A673 (cell line): ENCODE data around the gene OXCT1. TPM values are rescaled to one million over a fixed set of nuclear protein-coding genes. Genes with fewer than 3 reads are reported as not detected.
A peak's percentile ranks its signal among the peaks of the same experiment; 100 is the strongest.

Experiments
- BruUV-seq: library from RNA; stranded (reverse); fragments of 400-500 nt; replicated peaks from 2 replicates; lab custom pipeline; 2021; lab: Mats Ljungman, UMichigan
- CTCF ChIA-PET: fragments of 300-600 bp; sonication (Branson Sonifier 250); formaldehyde crosslinking; loops from one replicate; lab custom pipeline; 2022; ENCODE audit warnings: antibody characterized with exemption; lab: Charles Lee
- POLR2A ChIA-PET: fragments of 300-600 bp; sonication (Branson Sonifier 250); formaldehyde crosslinking; loops from one replicate; lab custom pipeline; 2022; ENCODE audit warnings: antibody characterized with exemption; ENCODE audit not compliant: low non-redundant PET; lab: Charles Lee
- DNase-seq: peaks from one replicate; pipeline ENCODE4 v3.0.0-alpha.2; 2015; ENCODE audit warnings: low spot score
- H3K27ac ChIP-seq: fragments of 200-600 bp; sonication (generic); 2 replicates; pipeline ENCODE4 v1.5.1; 2016; ENCODE audit warnings: mixed run types, low read depth, mild to moderate bottlenecking, mixed read lengths, antibody characterized with exemption, low read length; ENCODE audit not compliant: poor library complexity, severe bottlenecking
- H3K27me3 ChIP-seq: fragments of 200-600 bp; sonication (generic); replicated peaks from 2 replicates; pipeline ENCODE4 v1.6.1; 2017; ENCODE audit warnings: mixed run types, low read depth, mild to moderate bottlenecking, mixed read lengths, antibody characterized with exemption, low read length; ENCODE audit not compliant: insufficient read depth, poor library complexity
- H3K36me3 ChIP-seq: fragments of 200-600 bp; sonication (generic); 2 replicates; pipeline ENCODE4 v1.6.1; 2016; ENCODE audit warnings: mixed run types, mild to moderate bottlenecking, mixed read lengths, antibody characterized with exemption, low read length; ENCODE audit not compliant: insufficient read depth, poor library complexity, severe bottlenecking
- H3K4me1 ChIP-seq: fragments of 200-600 bp; sonication (generic); 2 replicates; pipeline ENCODE4 v1.6.1; 2017; ENCODE audit warnings: mixed run types, mild to moderate bottlenecking, mixed read lengths, antibody characterized with exemption, low read length; ENCODE audit not compliant: insufficient read depth, poor library complexity, severe bottlenecking
- H3K4me3 ChIP-seq: fragments of 200-600 bp; sonication (generic); 2 replicates; pipeline ENCODE4 v1.5.1; 2016; ENCODE audit warnings: low read depth, mixed run types, mild to moderate bottlenecking, mixed read lengths, low read length; ENCODE audit not compliant: poor library complexity, severe bottlenecking
- H3K9me3 ChIP-seq: fragments of 200-600 bp; sonication (generic); 2 replicates; pipeline ENCODE4 v1.6.1; 2016; ENCODE audit warnings: mixed run types, low read depth, mild to moderate bottlenecking, mixed read lengths, antibody characterized with exemption, low read length; ENCODE audit not compliant: poor library complexity, severe bottlenecking
- CTCF ChIP-seq: fragments of 300-800, 200-600 bp; sonication (generic); conservative IDR thresholded peaks from 2 replicates; pipeline ENCODE4 v1.5.1; 2017; ENCODE audit warnings: low read depth, mild to moderate bottlenecking, antibody characterized with exemption, low read length, moderate library complexity, mixed read lengths
- EZH2 ChIP-seq: fragments of 200-600 bp; sonication (generic); IDR thresholded peaks from 2 replicates; pipeline ENCODE4 v1.6.1; 2017; ENCODE audit warnings: borderline replicate concordance, low read depth, mild to moderate bottlenecking, mixed read lengths, antibody characterized with exemption, low read length; ENCODE audit not compliant: poor library complexity, severe bottlenecking
- intact Hi-C: fragments of 100-400 bp; cut with micrococcal nuclease; formaldehyde crosslinking; loops from one replicate; pipeline ENCODE4 v1.10.0; 2022; ENCODE audit not compliant: unreplicated experiment
- total RNA-seq: library from RNA; stranded (reverse); gene quantifications from 2 replicates; pipeline ENCODE4 v1.2.3, GENCODE V29; 2021

Gene OXCT1
- total RNA-seq, 1 experiment from 2014 or later = 48.4 TPM

- H3K36me3 ChIP-seq = peaks cover 36% of the 10 kb centered on the region
- no peak overlapping the region for H3K27ac ChIP-seq
- H3K4me1 ChIP-seq = peaks cover 14% of the 10 kb centered on the region
- H3K9me3 ChIP-seq = no peaks in the 10 kb centered on the region
- no peaks in the 10 kb centered on the region for H3K27me3 ChIP-seq
- no TSS peak for BruUV-seq
- H3K4me3 ChIP-seq = no peak overlapping the region
- TF ChIP-seq CTCF (no peak), EZH2 (no peak)
- intact Hi-C loops = no loop called here
- ChIA-PET POLR2A (no interaction called here), CTCF (interaction anchor here (0.6 kb wide), 1 partner anchor 44 kb away, joined by 3 read pairs; no protein-coding TSS in a partner anchor)
- no peak for DNase-seq
Observed at GRCh38 chr5:41906151-41906550, 35.9 kb upstream of the OXCT1 start.

- POLR2A ChIA-PET = interaction anchor here (0.6 to 0.7 kb wide), 2 partner anchors 110 to 1047 kb away, joined by 3 to 4 read pairs; no protein-coding TSS in a partner anchor
- no TSS peak for BruUV-seq
- peak within 1 kb of the TSS; percentile 94 for H3K27ac ChIP-seq
- no peaks in the 10 kb centered on the region for H3K27me3 ChIP-seq
- H3K4me3 ChIP-seq = peak within 1 kb of the TSS; percentile 69
- peaks cover 17% of the 10 kb centered on the region for H3K36me3 ChIP-seq
- peaks cover 14% of the 10 kb centered on the region for H3K4me1 ChIP-seq
- H3K9me3 ChIP-seq = no peaks in the 10 kb centered on the region
- CTCF ChIA-PET = no interaction called here
- no peak for TF ChIP-seq CTCF
- no peak for TF ChIP-seq EZH2
- DNase-seq = peak; percentile 99
- intact Hi-C loops = no loop called here
Observed at GRCh38 chr5:41903892-41904799, 33.9 kb upstream of the OXCT1 start, which contains the start of gene RIMOC1. Gene RIMOC1 (plus strand): TSS chr5:41904344. CDS start chr5:41904368, 24 bp downstream.

GRCh38 chr5:41903382-41903891, 33.2 kb upstream of the OXCT1 start:
- ChIA-PET CTCF (no interaction called here), POLR2A (interaction anchor here (0.6 to 0.7 kb wide), 2 partner anchors 109 to 1047 kb away, joined by 3 to 4 read pairs; no protein-coding TSS in a partner anchor)
- no peaks in the 10 kb centered on the region for H3K27me3 ChIP-seq
- peak overlapping the region; percentile 69 for H3K4me3 ChIP-seq
- H3K9me3 ChIP-seq = no peaks in the 10 kb centered on the region
- H3K4me1 ChIP-seq = peaks cover 14% of the 10 kb centered on the region
- peak overlapping the region; percentile 94 for H3K27ac ChIP-seq
- no peak for DNase-seq
- peaks cover 10% of the 10 kb centered on the region for H3K36me3 ChIP-seq
- TF ChIP-seq EZH2 = no peak
- TF ChIP-seq CTCF = no peak
- intact Hi-C loops = no loop called here
- TSS peak; percentile 100 for BruUV-seq
